GM19395 (cell line): ENCODE measurements around the gene KIF3C.
"Not testable (repeated sequence)": the region's sequence is repeated elsewhere in the genome, so short reads cannot be mapped to it uniquely, and the experiment has no call there.

Experiments used
- ATAC-seq: cut with Tn5 transposase; IDR thresholded peaks from one replicate; pipeline ENCODE4 v1.9.1; 2021; ENCODE audit warnings: mild to moderate bottlenecking, moderate library complexity; ENCODE audit not compliant: unreplicated experiment

The KIF3C gene

DNA sequence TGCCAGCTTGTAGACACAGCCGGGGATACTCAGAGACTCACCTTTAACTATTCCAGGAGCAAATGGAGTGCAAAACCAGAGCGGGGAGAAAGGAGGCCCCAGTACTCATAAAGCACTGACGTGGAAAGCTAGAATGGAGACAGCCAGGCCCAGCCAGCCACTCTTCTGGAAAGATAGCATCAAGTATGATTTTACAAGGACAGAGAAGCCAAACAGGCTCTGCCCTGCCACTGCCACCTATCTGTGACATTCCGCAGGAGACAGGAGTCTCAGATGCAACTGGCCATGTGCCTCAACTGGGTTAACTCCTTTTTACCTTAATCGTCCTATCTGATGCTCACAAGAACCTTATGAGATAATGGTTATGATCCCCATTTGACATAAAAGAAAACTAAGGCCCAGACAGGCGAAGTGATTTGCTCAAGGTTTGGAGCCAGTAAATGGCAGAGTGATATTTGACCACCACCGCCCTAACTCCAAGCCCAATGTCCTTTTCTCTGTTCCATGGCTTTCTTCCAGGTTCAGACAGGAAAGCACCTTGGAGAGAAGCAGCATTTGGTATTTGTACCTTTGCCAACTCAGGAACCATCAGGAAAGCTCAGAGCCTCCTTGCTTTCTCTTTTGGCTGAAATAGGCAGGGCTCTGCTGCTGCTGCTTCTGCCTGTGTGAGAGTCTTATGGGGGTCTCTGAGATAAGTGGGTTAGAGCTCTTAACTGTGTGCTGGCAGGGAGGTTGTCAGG, 15.6 kb downstream of the KIF3C start:
- ATAC-seq: no peak

DNA sequence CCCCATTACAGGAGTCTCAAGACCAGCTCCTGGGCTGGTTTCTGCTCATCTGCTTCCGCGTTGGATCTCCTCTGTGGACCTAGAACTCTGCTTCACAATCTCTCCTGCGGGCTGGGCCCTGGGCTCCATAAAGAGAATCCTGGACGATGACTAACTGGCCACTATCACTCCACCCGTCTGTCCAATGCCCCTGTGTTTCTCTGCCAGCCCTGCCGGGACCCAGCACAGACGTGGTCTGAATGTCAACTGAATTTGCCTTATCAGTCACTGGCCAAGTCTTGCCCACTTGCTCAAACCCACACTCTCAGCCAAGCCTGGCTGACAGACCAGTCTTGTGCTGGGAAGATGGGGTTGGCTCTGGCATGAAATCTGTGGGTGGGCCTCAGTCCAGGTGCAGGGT, 17.4 kb downstream of the KIF3C start:
- no peak for ATAC-seq

DNA sequence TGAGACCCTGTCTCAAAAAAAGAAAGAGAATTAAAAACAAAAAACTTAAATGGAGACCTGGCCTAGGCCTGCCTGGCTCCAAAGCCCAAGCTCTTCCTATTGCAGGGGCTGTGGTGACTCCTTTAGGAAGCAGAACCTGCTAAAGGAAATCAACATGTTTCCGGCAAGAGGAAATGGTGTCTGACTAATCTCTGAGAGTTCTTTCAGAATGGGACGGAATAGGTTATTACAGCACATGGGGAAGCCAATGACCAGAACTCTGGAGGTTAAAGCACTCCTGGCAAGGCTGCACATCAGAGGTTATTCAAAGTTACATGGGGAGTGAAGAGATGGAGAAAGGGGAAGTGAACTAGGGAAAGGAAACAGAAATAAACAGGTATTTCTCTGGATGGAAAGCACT, 21.4 kb downstream of the KIF3C start:
- no peak for ATAC-seq

DNA sequence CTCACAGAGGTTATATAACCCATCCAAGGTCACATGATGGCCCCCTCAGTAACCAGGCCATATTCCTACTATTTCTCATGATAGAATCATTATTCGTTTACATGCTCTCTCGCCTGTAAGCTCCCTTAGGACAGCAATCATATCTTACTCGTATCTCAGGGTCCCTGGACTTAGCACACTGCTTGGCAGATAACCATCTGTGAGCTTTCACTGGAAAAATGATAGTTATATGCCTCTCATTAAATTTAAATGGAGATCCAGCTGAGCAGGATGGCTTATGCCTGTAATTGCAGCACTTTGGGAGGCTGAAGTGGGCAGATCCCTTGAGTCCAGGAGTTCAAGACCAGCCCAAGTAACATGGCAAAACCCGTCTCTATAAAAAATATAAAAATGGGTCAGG, 21.9 kb downstream of the KIF3C start:
- no peak for ATAC-seq

DNA sequence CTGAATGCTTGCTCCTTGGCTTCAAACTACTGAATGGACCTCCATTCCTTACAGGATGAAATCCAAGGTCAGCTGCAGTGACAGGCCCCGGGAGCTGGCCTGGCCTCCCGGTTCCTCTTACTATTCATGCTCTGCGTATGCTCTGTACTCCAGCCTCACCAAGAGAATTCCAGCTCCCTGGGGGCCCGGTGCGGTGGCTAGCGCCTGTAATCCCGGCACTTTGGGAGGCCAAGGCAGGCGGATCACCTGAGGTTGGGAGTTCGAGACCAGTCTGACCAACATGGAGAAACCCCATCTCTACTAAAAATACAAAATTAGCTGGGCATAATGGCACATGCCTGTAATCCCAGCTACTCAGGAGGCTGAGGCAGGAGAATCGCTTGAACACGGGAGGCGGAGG, 23.7 kb downstream of the KIF3C start:
- not testable (repeated sequence) for ATAC-seq

DNA sequence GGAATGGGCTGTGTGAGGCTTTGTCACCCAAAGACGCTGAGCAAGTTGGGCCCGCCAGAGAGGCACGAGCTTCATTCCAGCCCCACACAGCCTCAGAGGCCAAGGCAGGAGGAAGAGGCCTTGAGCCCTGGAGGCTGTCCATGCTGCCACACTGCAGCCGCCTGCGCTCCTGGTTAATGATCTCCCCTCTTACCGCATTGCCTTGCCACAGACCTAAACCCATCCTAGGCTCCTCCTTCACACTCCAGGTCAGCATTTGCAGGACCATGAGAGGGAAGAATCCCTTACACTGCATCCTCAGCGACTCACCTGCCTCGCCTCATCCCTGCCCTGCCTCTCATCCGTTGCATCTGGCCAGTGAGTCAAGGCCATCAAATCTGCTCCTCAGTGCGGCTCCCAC, 24.6 kb downstream of the KIF3C start:
- ATAC-seq: no peak

DNA sequence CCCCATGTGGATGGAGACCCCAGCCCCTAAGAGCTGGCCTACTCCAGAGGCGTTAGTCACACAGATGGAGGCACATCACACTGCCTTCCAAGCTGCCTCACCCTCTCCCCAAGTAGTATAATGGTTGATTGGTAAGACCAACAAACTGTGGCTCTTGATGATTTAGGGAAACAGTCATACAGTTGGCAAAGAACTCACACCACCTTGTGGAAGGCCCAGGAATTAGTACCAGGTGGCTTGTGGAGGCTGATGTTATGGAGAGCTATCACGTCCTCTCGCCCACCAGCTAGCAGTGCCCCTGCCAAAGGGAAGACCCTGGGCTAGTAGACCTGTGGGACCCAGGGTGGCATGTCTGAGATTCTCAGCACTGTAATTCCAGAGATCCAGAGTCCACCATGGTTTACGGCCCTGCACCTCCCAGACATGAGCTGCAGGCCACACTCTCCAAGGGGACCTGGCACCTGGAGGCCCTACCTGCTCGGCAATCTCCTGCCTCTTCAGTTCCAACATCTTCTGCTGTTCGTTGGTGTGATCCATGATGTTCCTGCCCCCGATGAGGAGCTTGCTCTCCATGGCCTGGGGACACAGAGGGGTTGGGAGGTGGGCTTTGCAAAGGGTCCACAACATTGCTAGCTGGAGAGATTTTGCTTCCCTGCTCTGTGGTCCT, 26.3 kb downstream of the KIF3C start:
- ATAC-seq: no peak

DNA sequence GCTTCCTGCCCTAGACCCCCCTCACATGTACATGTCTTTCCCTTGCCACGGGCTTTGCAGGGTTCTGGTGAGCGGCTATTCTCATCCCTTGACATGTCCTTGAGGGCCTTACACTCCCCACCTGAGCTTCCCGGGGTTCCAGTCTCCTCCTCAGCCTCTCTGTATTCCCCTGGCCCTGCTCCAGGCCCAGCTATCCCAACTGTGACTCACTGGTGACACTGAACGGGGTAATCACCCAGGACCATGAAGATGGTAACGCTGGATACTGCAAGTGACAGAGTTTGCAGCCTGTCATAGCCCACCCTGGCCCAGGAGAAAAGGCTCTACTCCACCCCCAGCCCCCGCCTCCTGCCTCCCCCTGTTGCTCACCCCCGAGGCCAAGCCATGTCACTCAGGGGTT, 27.3 kb downstream of the KIF3C start:
- no peak for ATAC-seq

DNA sequence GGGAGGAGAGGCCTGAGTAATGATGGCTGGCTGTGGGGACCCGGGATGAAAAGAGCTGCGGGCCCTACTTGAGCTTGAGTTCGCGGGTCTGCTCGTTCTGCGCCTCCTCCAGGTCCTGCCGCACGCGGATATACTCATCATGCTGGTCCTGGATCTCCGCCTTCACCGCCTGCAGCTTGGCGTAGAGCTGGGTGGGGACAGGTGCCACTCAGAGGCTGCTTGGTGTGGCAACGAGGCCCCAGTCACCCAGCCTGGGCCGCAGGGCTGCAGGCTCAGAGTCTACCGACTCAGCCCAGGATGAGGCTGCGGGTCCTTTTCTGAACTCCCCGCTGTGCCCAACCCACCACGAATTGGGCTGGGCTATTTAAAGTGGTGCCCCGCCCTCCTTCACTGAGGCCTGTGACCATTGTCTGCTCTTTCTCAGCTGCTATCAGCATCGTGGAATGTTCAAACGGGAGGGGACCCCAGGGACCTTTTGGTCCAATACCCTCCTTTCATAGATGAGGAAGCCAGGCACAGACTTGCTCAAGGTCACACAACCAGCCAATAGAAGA, 28.0 kb downstream of the KIF3C start:
- ATAC-seq: no peak

DNA sequence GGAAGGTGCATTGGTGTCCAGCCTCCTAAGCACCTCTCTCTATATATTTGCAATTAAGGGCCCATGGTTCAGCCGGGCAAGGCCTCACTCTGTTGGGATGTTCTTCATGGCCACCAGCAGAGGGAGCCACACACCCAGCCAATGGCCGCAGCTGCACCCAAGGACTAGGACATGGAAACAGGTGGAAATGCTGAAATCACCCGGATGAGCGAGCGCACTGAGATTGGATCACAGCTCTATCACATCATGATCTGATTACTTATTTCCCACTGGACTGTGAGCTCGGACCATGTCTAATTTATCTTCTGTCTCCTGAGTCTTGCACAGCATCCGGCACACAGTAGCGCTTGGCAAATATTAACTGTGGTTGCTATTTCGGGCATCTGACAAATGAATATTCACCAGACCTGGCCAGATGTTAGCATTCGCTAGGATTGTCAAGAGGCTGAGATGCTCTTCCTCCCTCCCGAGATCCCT, 31.2 kb downstream of the KIF3C start:
- no peak for ATAC-seq

DNA sequence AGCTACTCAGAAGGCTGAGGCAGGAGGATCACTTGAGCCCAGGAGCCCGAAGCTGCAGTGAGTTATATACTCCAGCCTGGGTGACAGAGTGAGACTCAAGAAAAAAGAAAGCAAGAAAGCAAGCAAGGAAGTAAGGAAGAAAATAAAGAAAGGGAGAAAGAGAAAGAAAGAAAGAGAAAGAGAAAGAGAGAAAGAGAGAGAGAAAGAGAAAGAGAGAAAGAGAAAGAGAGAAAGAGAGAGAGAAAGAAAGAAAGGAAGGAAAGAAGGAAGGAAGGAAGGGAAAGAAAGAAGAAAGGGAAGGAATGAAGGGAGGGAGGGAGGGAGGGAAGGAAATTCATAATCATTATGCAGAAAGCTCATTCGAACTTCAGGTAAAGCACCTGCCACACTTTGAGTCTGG, 33.9 kb downstream of the KIF3C start:
- no peak for ATAC-seq

DNA sequence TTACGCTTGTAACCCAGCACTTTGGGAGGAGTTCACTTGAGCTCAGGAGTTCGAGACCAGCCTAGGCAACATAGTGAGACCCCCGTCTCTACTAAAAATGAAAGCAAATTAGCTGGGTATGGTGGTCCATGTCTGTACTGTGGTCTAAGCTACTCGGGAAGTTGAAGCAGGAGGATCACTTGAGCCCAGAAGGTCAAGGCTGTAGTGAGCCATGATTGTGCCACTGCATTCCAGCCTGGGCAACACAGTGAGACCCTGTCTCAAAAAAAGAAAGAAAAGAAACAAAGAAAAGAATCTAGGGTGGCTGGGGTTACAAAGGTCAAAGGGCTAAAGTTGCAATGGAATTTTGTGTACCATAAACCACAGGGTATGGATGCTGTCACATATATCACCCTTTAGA, 41.3 kb downstream of the KIF3C start:
- ATAC-seq: no peak

DNA sequence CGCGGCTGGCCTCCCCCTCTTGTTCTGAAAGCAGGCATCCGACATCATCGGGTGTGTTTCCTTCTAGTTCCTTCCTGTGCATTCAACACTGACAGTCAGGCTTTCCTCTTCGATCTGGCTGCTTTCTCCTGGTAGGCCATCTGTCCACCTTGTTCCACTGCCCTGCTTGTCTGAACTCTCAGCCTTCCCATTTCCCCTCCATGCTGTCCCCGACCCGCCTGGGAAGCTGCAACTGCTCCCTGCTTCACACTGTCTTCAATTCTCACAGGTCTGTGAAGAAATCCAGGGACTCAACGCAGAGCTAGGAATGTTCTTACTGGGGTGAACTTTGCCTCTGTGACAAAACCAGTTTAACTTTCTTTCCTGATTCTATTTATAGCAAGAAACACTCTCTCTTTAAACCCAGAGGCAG, 43.0 kb downstream of the KIF3C start:
- ATAC-seq: no peak

DNA sequence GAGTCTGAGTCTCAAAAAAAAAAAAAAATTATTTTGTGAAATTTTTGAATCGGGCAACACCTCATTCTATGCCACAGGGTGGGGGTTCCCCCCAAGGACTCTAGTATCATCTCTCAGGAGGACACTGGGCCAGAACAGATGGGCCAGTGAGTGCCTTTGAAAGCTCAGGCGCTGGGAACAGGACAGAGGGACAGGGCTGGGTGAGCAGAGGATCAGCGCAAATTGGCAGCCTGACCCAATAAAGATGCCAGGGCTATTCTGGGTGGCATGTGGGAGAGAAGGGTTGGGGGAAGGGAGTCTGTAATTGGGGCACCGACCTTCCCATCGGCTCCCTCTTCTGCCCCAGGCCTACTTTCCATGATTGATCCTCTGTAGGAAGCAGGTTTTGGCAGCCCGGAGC, 44.0 kb downstream of the KIF3C start:
- ATAC-seq: no peak

DNA sequence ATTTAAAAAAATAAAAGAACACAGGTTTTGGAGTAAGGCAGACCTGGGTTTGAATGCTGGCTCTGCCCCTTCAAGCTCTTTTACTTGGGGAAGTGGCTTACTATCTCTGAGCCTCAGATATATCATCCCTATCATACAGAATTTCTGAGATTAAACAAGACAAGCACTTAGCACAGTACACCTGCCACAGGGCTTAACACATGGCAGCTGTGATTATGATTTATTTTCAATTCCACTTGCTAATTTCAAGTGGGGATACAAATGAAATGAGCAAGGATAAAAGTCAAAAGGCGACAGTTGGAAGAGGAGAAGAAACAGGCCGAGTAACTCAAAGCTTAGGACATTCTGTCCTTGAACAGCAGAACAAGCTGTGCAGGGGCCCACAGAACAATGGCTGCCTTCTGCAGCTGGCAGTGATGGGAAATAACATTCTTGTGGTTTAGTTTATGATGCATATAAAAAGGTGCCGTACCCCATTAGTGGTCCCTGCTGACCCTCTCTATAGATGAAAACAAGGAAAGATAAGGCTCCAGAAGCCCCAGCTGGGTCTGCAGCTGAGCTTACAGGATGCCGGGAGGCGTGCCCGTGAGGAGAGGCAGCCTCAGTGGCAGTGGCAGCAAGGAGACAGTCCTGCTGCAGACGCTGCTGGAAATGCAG, 45.3 kb downstream of the KIF3C start:
- ATAC-seq: no peak

DNA sequence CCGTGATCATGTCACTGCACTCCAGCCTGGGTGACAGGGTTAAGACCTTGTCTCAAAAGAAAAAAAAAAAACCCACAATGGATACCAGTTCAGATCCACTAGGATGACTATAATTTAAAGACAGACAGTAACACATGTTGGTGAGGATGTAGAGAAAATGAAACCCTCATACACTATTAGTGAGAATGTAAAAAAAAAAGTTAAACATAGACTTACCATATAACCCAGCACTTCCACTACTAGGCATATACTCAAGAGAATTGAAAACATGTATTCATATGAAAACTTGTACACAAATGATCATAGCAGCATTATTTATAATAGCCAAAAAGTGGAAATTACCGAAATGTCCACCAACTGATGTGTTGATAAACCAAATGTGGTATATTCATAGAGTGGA, 48.7 kb downstream of the KIF3C start:
- ATAC-seq: no peak

DNA sequence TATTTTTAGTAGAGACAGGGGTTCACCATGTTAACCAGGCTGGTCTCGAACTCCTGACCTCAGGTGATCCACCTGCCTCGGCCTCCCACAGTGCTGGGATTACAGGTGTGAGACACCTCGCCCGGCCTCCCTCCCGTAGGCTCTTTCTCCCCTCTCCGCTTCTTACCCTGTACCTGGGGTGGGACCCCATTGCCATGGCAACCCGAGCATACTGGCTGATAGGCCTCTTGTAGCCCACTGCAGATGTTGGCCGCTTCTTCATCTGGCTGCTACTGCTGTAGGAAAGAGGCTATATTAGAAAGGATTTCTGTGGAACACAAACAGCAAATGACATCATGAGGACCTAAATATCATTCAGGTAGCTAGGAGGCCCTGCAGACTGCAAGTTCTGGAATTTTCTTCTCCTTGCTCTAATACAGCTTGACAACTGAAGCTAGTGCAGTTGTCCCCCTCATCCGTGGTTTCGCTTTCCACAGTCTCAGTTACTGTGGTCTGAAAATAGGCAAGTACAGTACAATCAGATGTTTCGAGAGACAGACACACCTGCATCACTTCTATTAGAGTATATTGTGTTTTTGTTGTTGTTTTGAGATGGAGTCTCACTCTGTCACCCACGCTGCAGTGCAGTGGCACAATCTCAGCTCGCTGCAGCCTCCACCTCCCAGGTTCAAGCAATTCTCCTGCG, 52.4 kb downstream of the KIF3C start:
- no peak for ATAC-seq

DNA sequence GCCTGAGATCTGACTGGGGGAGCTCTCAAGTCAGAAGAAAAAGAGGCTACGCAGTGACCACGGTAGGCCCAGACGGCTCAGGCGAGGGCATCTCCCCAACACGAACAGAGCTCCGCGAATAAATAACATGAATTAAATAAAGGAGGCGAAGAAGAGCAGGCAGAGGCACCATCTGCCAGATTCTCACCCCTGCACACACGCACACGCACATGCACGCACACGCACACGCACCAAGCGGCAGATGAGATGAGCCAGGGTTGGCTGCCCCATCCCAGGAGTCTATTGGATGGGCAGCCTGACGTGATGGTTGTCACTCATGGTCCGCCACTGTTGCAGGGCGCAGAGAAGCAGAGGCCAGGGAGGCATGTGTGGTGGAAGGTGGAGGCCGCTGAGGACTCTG, 53.6 kb downstream of the KIF3C start:
- no peak for ATAC-seq

DNA sequence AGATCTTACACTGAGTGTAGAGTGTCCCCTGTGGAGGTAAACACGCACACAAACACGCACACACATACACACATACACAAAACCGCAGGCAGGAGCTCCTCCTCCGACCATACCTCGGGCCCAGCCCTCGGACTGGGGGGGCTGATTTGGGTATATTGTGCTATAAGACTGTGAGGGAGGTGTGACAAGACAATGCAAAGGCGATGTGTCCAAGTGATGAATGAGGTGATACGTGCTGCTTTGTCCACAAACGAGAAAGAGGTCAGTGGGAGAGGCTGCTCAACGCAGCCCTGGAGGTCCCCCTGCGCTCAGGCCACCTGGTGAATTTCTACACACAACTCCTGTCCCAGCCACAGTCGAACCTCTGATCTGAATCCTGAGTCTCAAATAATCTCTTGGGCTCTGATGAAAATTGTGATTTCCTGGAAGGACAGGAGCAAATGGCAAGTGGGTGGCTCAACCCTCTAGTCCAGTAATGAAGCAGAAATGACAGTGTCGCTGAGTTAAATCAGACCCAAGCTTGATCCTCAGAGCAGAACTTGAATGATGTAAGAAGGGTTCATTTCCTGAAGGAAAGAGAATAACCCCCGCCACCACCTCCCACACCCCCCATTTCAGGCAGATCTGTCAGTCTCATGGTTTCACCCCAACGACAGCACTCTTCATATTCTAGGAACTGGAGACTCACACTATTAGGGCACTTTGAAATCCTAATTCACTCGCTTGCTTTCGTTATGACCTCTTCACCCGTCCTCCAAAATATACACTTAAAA, 55.1 kb downstream of the KIF3C start:
- ATAC-seq: no peak

DNA sequence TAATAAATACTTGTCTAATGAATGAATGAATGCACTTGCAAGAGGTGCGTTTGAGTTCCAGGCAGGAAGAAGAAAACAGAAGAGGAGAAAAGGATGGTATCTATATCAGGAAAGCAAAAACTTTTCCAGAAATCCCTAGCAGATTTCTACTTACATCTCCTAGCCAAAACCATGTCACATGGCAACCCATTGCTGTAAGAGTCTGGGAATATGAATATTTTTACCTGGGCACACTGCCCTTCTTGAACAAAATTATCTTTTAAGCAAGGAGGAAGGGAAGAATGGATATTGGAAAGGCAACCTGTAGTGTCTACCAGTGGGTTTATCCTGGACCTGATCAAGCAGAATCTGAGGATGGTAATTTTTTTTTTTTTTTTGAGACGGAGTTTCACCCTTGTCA, 59.8 kb downstream of the KIF3C start:
- ATAC-seq: no peak
